Middle frontal gyrus (tissue), 1 donor: ENCODE measurements around the gene CCSER2.
"Not testable (repeated sequence)": the region's sequence is repeated elsewhere in the genome, so short reads cannot be mapped to it uniquely, and the experiment has no call there.

Source experiments
- DNase-seq: peaks from one replicate; pipeline ENCODE4 v3.0.0-alpha.2; 2015; ENCODE audit warnings: low spot score; ENCODE audit errors: extremely low spot score

Gene CCSER2

DNA sequence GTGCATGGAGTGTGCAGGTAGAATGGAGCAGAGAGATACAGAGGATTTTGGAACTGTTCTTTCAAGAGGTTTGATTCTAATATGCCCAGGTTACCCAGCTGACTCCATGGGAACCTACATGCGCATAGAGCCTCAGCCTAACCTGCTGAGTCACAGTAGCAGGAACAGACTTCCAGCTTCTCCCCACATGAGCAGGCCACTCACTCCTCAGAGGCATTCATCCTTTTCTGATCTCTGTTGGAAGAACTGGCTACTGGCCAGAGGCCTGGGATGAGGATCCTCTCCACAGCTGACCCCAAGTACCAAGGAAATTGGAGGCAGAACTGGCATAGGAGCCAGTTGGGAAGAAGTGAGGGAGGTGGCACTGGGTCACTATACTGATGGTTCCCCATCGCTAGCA, 17.9 kb upstream of the CCSER2 start:
- no peak for DNase-seq

DNA sequence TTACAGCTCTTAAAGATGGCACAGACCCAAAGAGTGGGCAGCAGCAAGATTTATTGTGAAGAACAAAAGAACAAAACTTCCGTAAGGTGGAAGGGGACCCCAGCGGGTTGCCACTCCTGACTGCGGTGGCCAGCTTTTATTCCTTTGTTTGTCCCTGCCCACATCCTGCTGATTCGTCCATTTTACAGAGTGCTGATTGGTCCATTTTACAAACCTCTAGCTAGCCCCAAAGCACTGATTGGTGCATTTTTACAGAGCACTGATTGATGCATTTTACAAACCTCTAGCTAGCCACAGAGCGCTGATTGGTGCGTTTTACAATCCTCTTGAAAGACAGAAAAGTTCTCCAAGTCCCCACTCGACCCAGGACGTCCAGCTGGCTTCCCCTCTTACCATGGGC, 16.8 kb upstream of the CCSER2 start:
- no peak for DNase-seq

DNA sequence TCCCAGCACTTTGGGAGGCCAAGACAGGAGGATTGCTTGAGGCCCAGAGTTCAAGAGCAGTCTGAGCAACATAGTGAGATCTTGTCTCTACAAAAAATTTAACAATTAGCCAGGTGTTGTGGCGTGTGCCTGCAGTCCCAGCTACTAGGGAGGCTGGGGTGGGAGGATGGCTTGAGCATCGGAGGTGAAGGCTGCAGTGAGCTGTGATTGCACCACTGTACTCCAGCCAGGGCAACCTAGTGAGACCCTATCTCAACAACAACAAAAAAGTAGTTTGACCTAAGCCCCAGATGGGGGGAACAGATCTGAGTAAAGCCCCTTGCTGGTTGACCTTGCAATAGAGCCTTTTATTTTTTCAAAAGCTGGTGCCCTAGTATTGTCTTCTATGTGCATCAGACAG, 15.6 kb upstream of the CCSER2 start:
- DNase-seq, result no peak

DNA sequence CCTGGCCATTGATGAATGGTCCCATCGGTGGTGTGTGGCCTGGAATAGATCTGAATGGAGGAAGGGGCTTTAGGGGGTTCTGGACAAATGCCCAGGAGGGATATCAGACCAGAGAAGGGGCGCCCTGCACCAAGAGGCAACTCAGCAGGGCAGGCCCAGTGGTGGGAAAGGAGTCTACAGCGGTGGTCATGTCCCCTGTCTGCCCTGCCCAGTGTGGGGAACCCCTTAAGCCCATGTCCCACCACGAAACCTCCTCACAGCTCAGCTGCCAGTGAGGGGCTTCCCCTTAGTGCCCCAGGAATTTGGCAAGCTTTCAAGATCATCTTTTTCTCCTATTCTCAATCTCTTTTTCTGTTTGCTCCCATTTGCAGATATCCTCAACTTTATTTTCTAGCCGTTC, 14.1 kb upstream of the CCSER2 start:
- DNase-seq, result no peak

DNA sequence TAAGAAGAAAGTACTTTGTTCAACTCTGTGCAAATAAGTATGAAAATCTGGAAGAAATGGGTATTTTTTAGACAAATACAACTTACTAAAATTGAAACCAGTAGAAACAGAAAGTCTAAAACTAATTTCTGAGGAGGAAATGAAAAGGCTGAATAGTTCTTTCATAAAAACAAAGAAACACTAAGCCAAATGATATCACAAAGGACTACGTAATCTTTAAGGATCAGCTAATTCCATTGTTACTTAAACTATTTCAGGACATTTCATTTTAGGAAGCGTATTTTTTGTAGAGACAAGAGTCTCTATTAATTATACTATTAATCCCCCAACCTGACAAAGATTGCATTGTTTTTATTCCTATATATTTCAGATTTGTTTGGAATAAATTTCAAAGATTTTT, 11.2 kb upstream of the CCSER2 start:
- no peak for DNase-seq

DNA sequence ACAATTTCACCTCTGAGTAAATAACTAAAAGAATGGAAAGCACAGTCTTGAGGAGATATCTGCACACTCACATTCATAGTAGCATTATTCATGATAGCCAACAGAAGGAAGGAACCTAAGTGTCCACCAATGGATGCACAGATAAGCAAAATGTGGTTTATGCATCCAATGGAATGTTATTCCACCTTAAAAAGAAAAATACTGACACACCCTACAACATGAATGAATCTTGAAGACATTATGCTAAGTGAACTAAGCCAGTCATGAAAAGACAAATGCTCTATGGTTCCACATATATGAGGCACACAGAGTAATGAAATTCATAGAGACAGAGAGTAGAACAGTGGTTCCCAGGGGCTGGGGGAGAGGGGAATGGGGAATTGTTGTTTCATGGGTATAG, 6.5 kb upstream of the CCSER2 start:
- DNase-seq, result no peak

DNA sequence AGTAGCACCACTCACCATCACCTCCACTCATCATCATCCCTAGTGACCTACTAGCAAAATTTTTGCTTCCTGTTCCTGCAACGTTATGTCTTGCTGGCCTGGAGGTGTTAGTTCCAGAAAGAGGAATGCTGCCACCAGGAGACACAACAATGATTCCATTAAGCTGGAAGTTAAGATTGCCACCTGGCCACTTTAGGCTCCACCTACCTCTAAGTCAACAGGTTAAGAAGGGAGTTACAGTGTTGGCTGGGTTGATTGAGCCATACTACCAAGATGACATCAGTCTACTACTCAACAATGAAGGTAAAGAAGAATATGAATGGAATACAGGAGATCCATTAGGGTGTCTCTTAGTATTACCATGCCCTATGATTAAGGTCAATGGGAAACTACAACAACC, 4.8 kb upstream of the CCSER2 start:
- DNase-seq, result not testable (repeated sequence)

DNA sequence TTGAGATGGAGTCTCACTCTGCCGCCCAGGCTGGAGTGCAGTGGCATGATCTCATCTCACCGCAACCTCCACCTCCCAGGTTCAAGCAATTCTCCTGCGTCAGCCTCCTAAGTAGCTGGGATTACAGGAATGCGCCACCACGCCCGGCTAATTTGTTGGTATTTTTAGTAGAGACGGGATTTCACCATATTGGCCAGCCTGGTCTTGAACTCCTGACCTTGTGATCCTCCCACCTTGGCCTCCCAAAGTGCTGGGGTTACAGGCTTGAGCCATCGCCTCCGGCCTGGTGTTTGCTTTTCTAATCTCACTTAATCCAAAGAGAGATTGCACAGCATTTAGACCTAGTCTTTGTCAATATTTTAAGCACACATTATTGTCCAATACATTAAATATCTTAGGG, 1.4 kb upstream of the CCSER2 start:
- not testable (repeated sequence) for DNase-seq

DNA sequence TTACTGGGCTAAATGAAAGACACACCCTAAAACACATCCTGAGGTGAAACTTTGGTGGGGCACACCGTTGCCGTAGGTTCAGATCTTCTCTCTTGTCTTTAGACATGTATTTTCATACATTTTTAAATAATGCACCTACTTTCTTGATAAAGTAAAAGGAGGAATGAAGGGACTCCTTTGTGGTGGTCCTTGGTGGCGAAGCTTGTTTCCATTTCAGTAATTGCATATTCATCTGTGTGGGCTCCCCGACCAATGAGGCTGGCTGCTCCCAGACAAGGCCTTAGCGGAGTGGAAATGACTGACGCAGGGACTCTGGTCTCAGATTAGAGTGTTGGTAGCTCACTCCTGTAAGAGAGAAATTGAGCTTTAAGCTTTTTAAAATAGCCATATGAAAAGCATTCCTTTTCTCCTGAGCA, 815 bp downstream of the CCSER2 start:
- no peak for DNase-seq

DNA sequence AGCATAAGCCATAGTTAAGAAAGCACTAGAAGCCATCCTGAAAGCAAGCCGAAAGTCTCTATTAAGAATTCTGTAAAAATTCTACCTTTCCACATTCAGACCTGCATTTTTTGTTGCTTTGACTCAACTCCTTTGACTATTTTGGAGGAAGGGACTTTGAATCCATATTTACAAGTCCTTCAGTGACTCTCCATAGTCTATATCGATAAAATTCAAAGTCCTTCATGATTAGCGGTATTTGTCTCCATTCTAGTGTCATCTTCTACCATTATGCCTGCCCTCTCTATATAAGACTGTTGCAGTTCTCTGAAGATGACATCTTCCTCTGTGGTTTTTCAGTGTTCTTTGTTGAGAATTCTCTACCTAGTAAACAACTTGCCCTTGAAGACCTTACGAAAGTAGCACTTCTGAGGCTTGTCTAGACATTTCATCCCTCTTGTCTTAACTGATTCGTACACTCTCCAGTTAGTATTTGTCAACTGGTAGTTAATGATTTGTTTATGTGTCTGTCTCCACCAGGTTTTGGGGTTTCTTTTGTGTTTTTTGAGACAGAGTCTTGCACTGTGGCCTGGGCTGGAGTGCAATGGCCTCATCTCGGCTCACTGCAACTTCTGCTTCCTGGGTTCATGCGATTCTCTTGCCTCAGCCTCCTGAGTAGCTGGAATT, 1.7 kb downstream of the CCSER2 start:
- DNase-seq, result no peak

DNA sequence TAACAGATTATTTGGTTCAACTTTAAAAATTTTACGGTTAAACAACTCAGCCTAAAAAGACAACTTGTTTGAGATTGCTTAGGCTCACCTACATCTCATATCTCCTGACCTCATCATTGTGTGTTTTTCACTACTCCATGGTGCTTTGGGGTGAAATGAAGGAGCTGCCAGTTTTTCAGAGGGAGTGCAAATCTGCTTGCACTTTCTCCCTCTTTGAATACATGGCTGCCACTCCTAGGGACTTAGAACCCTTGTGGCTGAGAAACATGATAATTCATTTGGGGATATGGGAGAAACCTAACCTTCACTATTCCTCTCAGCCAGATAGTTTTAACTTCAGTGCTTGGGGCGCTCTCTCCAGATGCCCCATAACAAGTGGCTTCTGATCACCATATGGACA, 2.7 kb downstream of the CCSER2 start:
- DNase-seq, result no peak

DNA sequence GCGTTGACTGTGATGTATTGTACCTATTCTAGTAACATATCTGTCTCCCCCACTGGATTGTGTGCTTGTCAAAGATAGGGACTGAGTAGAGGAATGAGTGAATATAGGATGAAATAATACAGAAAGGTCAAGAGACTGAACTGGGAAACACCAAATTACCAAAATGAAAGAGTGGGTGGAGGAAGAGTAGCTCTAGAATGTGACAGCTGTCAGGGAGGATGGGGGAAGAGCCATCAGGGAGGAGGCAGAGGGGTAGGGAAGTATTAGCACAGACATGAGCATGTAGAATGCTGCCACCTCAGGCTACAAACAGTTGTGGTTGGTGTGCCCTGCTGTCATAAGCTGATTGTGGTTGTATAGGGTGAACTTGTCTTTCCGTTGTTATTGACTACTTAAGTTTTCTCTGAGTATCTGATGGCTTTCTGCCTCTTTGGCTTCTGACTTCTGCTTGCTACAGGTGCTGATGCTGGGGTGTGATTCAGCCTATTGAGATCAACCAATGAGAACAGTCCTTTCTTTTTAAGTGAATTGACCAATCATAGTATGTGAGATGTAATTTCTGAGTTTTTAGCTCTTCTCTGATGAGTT, 5.6 kb downstream of the CCSER2 start:
- no peak for DNase-seq

DNA sequence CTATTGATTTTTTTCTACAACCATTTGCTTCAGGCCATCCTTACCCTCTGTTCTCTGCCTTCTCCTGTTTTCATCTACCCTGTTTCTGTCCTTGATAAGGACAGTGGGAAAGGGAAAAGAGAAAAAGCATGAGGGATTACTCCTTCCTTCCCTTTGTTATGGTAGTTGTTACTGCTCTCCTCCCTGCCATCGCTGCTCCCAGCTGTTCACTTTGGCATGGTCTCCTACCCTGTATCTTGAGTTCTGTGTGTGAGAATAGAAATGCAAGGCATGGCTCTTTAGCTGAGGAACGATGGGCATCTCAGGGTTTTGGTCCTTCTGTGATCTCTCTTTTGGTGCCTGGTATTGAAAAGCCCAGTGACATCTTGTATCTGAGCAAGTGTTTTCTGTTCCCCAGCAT, 6.4 kb downstream of the CCSER2 start:
- DNase-seq, result no peak

DNA sequence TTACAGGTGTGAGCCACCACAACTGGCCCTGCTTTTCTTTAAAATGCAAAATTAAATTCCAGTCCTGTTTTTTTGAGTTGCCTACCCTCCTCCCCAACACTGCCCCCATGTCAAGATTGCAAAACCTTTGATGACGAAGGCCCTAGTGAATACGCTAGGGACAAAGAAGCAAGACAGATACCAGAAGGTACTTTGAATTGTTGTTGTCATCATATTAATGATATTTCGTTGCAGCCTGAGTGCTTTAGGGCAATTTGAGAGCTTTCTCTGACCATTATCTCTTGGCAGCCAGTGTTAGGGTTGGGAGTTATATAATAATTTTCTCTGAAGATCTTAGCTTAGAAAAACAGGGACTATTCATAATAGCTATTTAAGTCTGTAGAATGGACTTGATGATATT, 7.1 kb downstream of the CCSER2 start:
- DNase-seq, result no peak

DNA sequence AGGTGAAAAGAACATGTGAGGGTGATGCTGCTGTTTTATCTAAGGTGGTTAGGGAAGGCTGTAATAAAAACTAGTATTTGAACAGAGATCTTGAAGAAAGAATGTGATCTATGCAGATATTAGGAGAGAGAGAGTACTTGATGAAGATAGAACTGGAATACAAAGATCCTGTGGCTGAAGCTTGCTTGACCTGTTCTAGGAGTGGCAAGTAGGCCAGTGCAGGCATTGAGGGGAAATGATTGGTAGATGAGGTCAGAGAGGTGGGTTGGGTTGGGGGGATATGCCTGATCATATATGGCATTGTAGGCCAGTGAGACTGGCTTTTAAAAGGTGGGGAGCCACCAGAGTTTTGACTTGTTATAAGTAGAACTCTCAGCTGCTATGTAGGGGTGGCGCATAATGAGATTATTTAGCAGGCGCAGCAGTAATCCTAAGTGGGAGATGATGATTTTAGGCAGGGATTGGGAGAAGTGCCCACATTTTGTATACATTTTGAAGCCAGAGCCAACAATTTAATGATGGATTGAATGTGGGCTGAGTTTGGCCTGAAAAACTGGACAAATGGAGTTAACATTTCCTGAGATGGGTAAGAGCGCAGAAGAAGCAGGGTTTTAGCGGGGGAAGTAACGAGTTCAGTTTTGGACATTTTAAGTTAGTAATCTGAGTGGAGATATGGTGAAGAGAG, 8.2 kb downstream of the CCSER2 start:
- no peak for DNase-seq

DNA sequence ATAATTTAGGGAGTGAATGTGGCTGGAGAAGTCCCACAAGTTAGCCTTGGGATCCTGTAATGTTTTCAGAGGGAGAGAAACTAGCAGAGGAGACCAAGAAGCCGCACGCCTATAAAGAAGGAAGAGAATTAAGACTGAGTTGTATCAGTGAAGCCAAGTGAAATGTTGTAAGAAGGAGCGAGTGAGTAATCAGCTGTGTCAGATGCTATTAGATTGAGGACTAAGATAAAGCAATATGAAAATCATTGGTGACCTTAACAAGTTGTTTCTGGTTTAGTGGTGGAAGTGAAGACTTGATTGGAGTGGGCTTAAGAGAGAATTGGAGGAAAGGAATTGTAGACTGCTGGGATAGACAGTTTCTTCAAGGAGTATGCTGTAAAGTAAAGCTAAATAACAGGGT, 8.8 kb downstream of the CCSER2 start:
- DNase-seq, result no peak

DNA sequence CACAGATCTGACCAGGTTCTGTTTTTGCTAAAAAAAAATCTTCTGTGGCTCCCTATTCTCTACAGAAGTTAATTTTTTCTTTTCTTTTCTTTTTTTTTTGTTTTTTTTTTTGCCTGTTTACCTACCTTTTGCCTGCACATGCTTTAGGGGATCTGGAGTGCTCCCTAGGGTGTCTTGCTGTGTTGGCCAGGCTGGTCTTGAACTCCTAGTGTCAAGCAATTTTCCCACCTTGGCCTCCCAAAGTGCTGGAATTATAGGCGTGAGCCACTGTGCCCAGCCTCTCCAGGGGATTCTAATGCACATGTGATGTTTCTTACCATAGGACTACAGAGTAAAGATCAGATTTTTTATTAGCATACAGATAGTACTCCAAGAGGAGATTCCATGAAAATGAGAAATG, 10.6 kb downstream of the CCSER2 start:
- DNase-seq, result no peak

DNA sequence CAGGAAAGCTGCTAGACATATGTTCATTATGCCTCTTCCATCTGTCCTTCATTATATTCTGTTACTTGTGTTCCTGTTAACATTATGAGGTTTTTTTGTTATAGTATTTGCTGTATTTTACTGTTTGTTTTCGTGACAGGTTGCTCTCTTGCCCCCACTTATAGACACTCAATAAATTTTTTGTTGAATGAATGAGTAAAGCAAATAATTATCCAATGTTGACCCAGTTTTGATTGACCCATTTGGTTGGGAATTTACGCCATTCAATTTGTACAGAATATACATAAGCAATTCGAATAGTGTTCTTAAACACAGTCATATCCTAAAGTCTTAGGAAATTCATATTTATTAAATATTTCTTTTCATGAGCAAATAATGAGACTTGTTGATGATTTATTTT, 11.8 kb downstream of the CCSER2 start:
- no peak for DNase-seq

DNA sequence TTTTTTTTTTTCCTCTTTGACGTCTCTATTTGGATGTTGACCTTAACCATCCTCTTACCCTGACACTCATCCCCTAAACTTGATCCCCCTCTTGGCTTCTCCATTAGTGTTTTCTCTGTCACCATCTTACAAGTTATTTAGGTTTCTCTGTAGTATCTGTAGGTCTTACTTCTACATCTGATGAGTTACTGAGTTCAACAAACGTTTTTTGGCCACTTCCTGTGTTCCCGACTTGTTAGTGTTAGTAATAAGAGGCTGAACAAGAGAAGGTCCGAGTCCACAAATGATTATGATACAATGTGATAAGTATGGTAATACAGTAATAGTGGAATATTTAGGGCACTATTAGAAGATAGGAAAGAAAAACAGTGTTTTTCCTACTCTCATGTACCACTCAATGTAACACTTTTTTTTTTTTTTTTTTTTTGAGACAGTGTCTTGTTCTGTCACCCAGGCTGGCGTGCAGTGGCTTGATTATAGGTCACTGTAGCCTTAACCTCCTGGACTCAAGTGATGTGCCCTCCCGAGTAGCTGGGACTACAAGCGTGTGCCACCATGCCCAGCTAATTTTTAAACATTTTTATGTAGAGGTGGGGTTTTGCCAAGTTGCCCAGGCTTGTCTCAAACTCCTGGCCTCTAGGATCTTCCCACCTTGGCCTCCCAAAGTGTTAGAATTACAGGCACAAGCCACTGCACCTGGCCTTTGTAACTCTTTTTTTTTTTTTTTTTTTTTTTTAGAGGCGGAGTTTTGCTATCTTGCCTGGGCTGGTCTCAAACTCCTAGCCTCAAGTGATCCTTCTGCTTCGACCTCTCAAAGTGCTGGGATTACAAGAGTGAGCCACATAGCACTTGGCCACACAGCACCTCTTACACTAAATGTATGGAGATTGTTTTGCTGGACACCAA, 12.5 kb downstream of the CCSER2 start:
- no peak for DNase-seq

DNA sequence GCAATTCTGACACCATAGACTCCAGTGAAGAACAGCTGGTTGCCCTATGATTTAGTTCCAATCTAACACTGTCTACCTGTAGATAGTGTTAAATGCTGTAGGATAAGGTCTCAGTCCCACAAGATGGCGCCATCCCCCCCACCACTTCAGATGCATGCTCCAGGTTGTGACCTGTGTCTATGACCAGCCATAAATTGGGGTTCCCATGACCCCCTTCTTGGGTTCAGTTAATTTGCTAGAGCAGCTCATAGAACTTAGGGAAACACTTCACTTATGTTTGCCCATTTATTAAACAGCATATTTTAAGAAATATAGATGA, 13.1 kb downstream of the CCSER2 start:
- DNase-seq, result no peak

DNA sequence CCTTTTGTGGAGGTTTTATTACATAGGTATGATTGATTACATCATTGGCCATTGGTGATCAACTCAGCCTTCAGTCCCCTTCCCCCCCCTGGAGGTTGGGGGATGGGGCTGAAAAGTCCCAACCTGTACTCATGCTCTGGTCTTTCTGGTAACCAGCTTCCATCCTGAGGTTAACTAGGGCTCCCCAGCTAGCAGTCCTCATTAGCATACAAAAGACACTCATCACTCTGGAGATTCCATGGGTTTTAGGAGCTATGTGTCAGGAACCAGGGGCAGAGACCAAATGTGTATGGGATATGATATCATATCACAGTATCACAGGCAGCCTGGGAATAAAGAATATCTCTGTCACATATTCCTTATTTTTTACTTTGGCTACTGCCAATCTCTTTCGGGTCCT, 13.6 kb downstream of the CCSER2 start:
- DNase-seq, result no peak

DNA sequence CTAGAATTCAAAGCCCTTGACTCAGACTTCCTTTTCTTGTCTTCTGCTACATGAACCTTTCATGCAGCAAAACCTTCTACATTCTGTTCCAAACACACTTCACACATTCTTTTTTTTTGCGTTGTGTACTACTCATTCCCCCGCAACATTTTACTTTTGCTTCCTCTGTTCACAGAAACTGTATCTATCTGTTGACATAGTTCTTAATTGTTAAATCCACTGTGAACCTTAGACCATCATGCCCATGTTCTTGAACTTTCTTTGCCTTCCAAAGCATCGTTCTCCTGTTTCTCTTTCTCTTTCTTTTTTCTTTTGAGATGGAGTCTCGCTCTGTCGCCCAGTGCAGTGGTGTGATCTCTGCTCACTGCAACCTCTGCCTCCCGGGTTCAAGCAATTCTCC, 14.2 kb downstream of the CCSER2 start:
- DNase-seq, result no peak
